ENCODE data around the gene TOM1L1. TPM values are rescaled to one million over a fixed set of nuclear protein-coding genes. Genes with fewer than 3 reads are reported as not detected.

Gene TOM1L1
- total RNA-seq, 1 experiment from 2014 or later: 58.5 TPM

GRCh38 chr17:54864070-54864469 is 36.6 kb upstream of the TOM1L1 start:
- Mint-ChIP-seq H3K9me3 (peaks cover 59% of the 10 kb centered on the region), H3K36me3 (peaks cover 21% of the 10 kb centered on the region), H3K27ac (no peak overlapping the region), H3K4me3 (no peak overlapping the region), H3K4me1 (peaks cover 11% of the 10 kb centered on the region; the same call in 1 of the 2 replicates), H3K27me3 (ENCODE audit: low read depth) (no peaks in the 10 kb centered on the region; the same call in 1 of the 2 replicates)
- ATAC-seq (no peak), DNase-seq (ENCODE audit: low spot score) (no peak)
- POLR2A ChIA-PET: no interaction called here
- CTCF ChIA-PET: no interaction called here
- TF ChIP-seq HMGA2 (CRISPR knock-in tag; IDR thresholded peaks at IDR 0.05) (no peak), KAT7 (CRISPR knock-in tag; IDR thresholded peaks at IDR 0.05; ENCODE audit: borderline replicate concordance) (no peak), CREB1 (CRISPR knock-in tag; IDR thresholded peaks at IDR 0.05) (no peak), ATF3 (CRISPR knock-in tag; conservative IDR thresholded peaks at IDR 0.05) (no peak), PRRX2 (CRISPR knock-in tag; IDR thresholded peaks at IDR 0.05) (no peak), CDX4 (CRISPR knock-in tag; IDR thresholded peaks at IDR 0.05; ENCODE audit: borderline replicate concordance) (no peak)

GRCh38 chr17:54864636-54865356 is 35.9 kb upstream of the TOM1L1 start:
- CTCF ChIA-PET: no interaction called here
- POLR2A ChIA-PET: no interaction called here

GRCh38 chr17:54867634-54868033 is 33.0 kb upstream of the TOM1L1 start:
- TF ChIP-seq JUN (CRISPR knock-in tag; IDR thresholded peaks at IDR 0.05): no peak
- no peak for TF ChIP-seq CDX4 (CRISPR knock-in tag; IDR thresholded peaks at IDR 0.05; ENCODE audit: borderline replicate concordance)
- no peak for TF ChIP-seq USF1 (CRISPR knock-in tag; IDR thresholded peaks at IDR 0.05)
- no peak for TF ChIP-seq ZNF317 (CRISPR knock-in tag; IDR thresholded peaks at IDR 0.05; ENCODE audit: borderline replicate concordance, low read depth)
- no peak for TF ChIP-seq SMAD4 (CRISPR knock-in tag; IDR thresholded peaks at IDR 0.05)
- TF ChIP-seq KAT7 (CRISPR knock-in tag; IDR thresholded peaks at IDR 0.05; ENCODE audit: borderline replicate concordance): no peak
- no peak for TF ChIP-seq AR (CRISPR knock-in tag; IDR thresholded peaks at IDR 0.05)
- ChIA-PET POLR2A (no interaction called here), CTCF (no interaction called here)
- no peaks in the 10 kb centered on the region for H3K27me3 Mint-ChIP-seq (ENCODE audit: low read depth)
- no peak for ATAC-seq
- peaks cover 56% of the 10 kb centered on the region for H3K9me3 Mint-ChIP-seq
- peaks cover 20% of the 10 kb centered on the region for H3K36me3 Mint-ChIP-seq
- H3K27ac Mint-ChIP-seq: no peak overlapping the region
- no peak for DNase-seq (ENCODE audit: low spot score)
- no peak overlapping the region for H3K4me3 Mint-ChIP-seq
- peaks cover 9% of the 10 kb centered on the region; the same call in 1 of the 2 replicates for H3K4me1 Mint-ChIP-seq

More at GRCh38 chr17:54864636-54865356, 35.9 kb upstream of the TOM1L1 start:
- peaks cover 11% of the 10 kb centered on the region; the same call in 1 of the 2 replicates for H3K4me1 Mint-ChIP-seq
- no peak overlapping the region for H3K27ac Mint-ChIP-seq
- no peak overlapping the region for H3K4me3 Mint-ChIP-seq
- no peak for ATAC-seq
- H3K27me3 Mint-ChIP-seq (ENCODE audit: low read depth): no peaks in the 10 kb centered on the region
- H3K9me3 Mint-ChIP-seq: peaks cover 55% of the 10 kb centered on the region
- H3K36me3 Mint-ChIP-seq: peaks cover 20% of the 10 kb centered on the region
- TF ChIP-seq USF2 (CRISPR knock-in tag; IDR thresholded peaks at IDR 0.05) (no peak), PREB (CRISPR knock-in tag; IDR thresholded peaks at IDR 0.05; ENCODE audit: borderline replicate concordance) (no peak), ATF1 (CRISPR knock-in tag; IDR thresholded peaks at IDR 0.05) (no peak), NR2C2 (CRISPR knock-in tag; IDR thresholded peaks at IDR 0.05) (no peak), ZNF121 (CRISPR knock-in tag; IDR thresholded peaks at IDR 0.05) (no peak)
- no peak for DNase-seq (ENCODE audit: low spot score)
